MM.1S (cell line): ENCODE measurements around the gene JPH3.

ENCODE experiments used
- DNase-seq: peaks from one replicate; pipeline ENCODE4 v3.0.0-alpha.2; 2015
- H2AFZ ChIP-seq: fragments of 300-600 bp; sonication (generic); 2 replicates; pipeline ENCODE4 v1.6.0; 2016; ENCODE audit warnings: antibody characterized with exemption, low read length
- H3F3A ChIP-seq: fragments of 300-600 bp; sonication (generic); 2 replicates; pipeline ENCODE4 v1.6.1; 2016; ENCODE audit warnings: mild to moderate bottlenecking, antibody characterized with exemption, low read length, moderate library complexity, mixed read lengths; ENCODE audit not compliant: insufficient read depth
- H3K27ac ChIP-seq: fragments of 300-600 bp; sonication (generic); 2 replicates; pipeline ENCODE4 v1.5.1; 2016; ENCODE audit warnings: mild to moderate bottlenecking, low read length
- H3K27me3 ChIP-seq: fragments of 300-600 bp; sonication (generic); replicated peaks from 2 replicates; pipeline ENCODE4 v1.6.0; 2016; ENCODE audit warnings: low read length; ENCODE audit not compliant: insufficient read depth
- H3K36me3 ChIP-seq: fragments of 300-600 bp; sonication (generic); replicated peaks from 2 replicates; pipeline ENCODE4 v1.6.1; 2016; ENCODE audit warnings: mild to moderate bottlenecking, low read length, mixed read lengths; ENCODE audit not compliant: insufficient read depth
- H3K4me1 ChIP-seq: fragments of 300-600 bp; sonication (generic); 2 replicates; pipeline ENCODE4 v1.6.1; 2016; ENCODE audit warnings: low read length, mixed read lengths
- H3K4me2 ChIP-seq: fragments of 300-600 bp; sonication (generic); 2 replicates; pipeline ENCODE4 v1.6.0; 2016; ENCODE audit warnings: low read depth, low read length
- H3K4me3 ChIP-seq: fragments of 300-600 bp; sonication (generic); 2 replicates; pipeline ENCODE4 v1.5.1; 2016; ENCODE audit warnings: low read length, mixed read lengths
- H3K79me2 ChIP-seq: fragments of 300-600 bp; sonication (generic); 2 replicates; pipeline ENCODE4 v1.6.1; 2016; ENCODE audit warnings: mixed run types, low read length, mixed read lengths
- H3K9ac ChIP-seq: fragments of 300-600 bp; sonication (generic); 2 replicates; pipeline ENCODE4 v1.6.1; 2016; ENCODE audit warnings: low read length, mixed read lengths
- H3K9me2 ChIP-seq: fragments of 300-600 bp; sonication (generic); replicated peaks from 2 replicates; pipeline ENCODE4 v1.6.1; 2016; ENCODE audit warnings: mild to moderate bottlenecking, low read length, mixed read lengths; ENCODE audit not compliant: insufficient read depth
- H3K9me3 ChIP-seq: fragments of 300-600 bp; sonication (generic); replicated peaks from 2 replicates; pipeline ENCODE4 v1.6.1; 2016; ENCODE audit warnings: mild to moderate bottlenecking, low read length, mixed read lengths; ENCODE audit not compliant: insufficient read depth
- H4K20me1 ChIP-seq: fragments of 300-600 bp; sonication (generic); 2 replicates; pipeline ENCODE4 v1.6.1; 2016; ENCODE audit warnings: mild to moderate bottlenecking, low read length, moderate library complexity, mixed read lengths; ENCODE audit not compliant: insufficient read depth
- CTCF ChIP-seq: fragments of 300-600 bp; sonication (generic); IDR thresholded peaks from 2 replicates; pipeline ENCODE4 v1.5.1; 2016; ENCODE audit warnings: antibody characterized with exemption, low read length, mixed read lengths
- EZH2 ChIP-seq: fragments of 300-600 bp; sonication (generic); optimal IDR thresholded peaks from 2 replicates; pipeline ENCODE3; 2017; ENCODE audit warnings: low read depth, mild to moderate bottlenecking, antibody characterized with exemption, low read length, mixed read lengths
- EZH2phosphoT487 ChIP-seq: fragments of 300-600 bp; sonication (generic); IDR thresholded peaks from 2 replicates; pipeline ENCODE4 v1.6.1; 2018; ENCODE audit warnings: antibody characterized with exemption, low read length

The JPH3 gene

DNA sequence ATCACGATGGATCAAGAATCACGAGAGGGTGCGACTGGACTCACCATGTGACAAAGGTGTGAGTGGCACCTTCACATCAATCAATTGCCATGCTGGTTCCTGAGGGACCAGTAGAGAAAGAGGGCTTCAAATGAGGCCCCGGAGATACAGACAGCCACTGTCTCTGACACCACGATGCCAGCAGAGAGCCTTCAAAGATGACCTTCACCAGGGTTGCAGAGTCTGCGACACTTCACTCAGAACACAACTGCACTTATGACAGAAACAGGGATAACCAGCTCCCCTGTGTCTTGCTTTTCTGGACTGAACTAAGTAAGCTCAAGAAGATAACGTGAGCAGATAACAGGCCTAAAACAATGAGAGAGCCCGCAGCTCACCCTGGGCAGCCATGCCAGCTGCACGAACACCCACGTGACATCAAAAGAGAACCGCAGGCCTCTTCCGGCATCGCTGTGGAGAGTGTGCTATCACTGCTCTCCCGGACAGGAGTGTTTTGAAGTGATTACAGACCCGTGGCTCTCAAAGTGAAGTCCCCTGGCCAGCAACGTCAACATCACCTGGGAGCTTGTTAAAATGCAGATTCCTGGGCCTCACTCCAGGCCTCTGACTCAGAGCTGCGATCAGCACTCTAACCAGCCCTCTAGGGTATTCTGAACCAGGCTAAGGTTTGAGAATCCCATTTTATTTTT is 127.1 kb downstream of the JPH3 start:
- no peak overlapping the region for H3K4me3 ChIP-seq
- TF ChIP-seq CTCF, result no peak
- TF ChIP-seq EZH2phosphoT487, result no peak
- no peak for TF ChIP-seq EZH2
- H4K20me1 ChIP-seq, result no peaks in the 10 kb centered on the region; the same call in 1 of the 2 replicates
- DNase-seq, result no peak
- H3K4me2 ChIP-seq, result no peak overlapping the region
- H3K9ac ChIP-seq, result no peak overlapping the region
- no peaks in the 10 kb centered on the region for H3K9me2 ChIP-seq
- peaks cover 6% of the 10 kb centered on the region; the same call in 1 of the 2 replicates for H3K79me2 ChIP-seq
- peaks cover 3% of the 10 kb centered on the region; the same call in 1 of the 2 replicates for H3F3A ChIP-seq
- no peaks in the 10 kb centered on the region for H3K9me3 ChIP-seq
- H3K4me1 ChIP-seq, result 0 out of 2 replicates have a peak, but pooled peaks cover 3% of the 10 kb centered on the region
- no peak overlapping the region for H2AFZ ChIP-seq
- H3K27me3 ChIP-seq, result no peaks in the 10 kb centered on the region
- H3K27ac ChIP-seq, result no peak overlapping the region
- H3K36me3 ChIP-seq, result no peaks in the 10 kb centered on the region

DNA sequence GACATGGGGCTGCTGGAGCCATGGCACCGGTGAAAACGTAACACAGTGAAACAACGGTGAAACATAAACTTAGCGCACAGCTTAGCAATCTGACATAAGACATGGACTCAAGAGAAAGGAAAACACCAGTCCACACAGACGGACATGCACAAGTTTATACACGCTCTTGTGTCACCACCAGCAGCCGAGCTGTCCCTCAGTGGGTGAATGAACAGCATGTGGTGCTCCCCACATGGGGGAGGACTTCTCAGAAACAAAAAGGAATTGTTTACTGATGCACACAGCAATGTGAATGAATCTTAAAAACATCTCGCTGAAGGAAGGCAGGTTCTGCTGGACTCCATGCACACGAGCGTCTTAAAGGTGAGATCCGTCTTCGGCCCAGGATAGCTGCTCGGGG is 129.3 kb downstream of the JPH3 start:
- H3K9me2 ChIP-seq, result no peaks in the 10 kb centered on the region
- peaks cover 3% of the 10 kb centered on the region; the same call in 1 of the 2 replicates for H3F3A ChIP-seq
- no peak for TF ChIP-seq EZH2
- TF ChIP-seq CTCF, result no peak
- no peak for TF ChIP-seq EZH2phosphoT487
- DNase-seq, result no peak
- H3K9me3 ChIP-seq, result no peaks in the 10 kb centered on the region
- H3K27me3 ChIP-seq, result no peaks in the 10 kb centered on the region
- no peak overlapping the region for H2AFZ ChIP-seq
- no peaks in the 10 kb centered on the region; the same call in 1 of the 2 replicates for H4K20me1 ChIP-seq
- no peak overlapping the region for H3K9ac ChIP-seq
- 0 out of 2 replicates have a peak, but pooled peaks cover 3% of the 10 kb centered on the region for H3K4me1 ChIP-seq
- no peak overlapping the region for H3K4me3 ChIP-seq
- peaks cover 6% of the 10 kb centered on the region; the same call in 1 of the 2 replicates for H3K79me2 ChIP-seq
- no peaks in the 10 kb centered on the region for H3K36me3 ChIP-seq
- no peak overlapping the region for H3K4me2 ChIP-seq
- no peak overlapping the region for H3K27ac ChIP-seq

DNA sequence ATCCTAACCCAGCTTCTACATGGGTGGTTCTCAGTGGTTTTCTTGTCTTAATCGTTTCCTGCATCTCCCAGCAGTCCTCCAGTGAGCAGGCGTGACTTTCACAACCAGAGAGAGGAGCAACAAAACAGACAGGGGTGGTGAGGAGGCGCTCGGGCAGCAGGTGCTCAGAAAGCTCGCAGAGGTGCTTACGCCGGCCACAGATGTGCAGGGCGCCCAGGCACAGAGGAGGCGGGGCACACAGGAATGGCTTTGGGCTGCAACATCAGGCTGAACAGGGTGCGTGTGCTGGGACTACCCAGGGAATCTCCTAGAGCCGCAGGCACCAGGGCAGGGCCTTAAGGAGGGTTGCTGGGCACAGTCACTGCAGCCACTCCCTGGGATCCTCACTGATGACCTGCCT is 130.9 kb downstream of the JPH3 start:
- H3K4me1 ChIP-seq, result 0 out of 2 replicates have a peak, but pooled peaks cover 3% of the 10 kb centered on the region
- TF ChIP-seq CTCF (no peak), EZH2 (no peak), EZH2phosphoT487 (no peak)
- H4K20me1 ChIP-seq, result no peaks in the 10 kb centered on the region; the same call in 1 of the 2 replicates
- H2AFZ ChIP-seq, result no peak overlapping the region
- H3F3A ChIP-seq, result peaks cover 3% of the 10 kb centered on the region; the same call in 1 of the 2 replicates
- no peak overlapping the region for H3K9ac ChIP-seq
- H3K4me2 ChIP-seq, result no peak overlapping the region
- no peaks in the 10 kb centered on the region for H3K36me3 ChIP-seq
- peaks cover 6% of the 10 kb centered on the region; the same call in 1 of the 2 replicates for H3K79me2 ChIP-seq
- no peaks in the 10 kb centered on the region for H3K9me2 ChIP-seq
- peak; percentile 82 for DNase-seq
- H3K27ac ChIP-seq, result no peak overlapping the region
- H3K27me3 ChIP-seq, result no peaks in the 10 kb centered on the region
- H3K9me3 ChIP-seq, result no peaks in the 10 kb centered on the region
- H3K4me3 ChIP-seq, result no peak overlapping the region
